ENCODE results near the gene SH3GL1.
A peak's percentile ranks its signal among the peaks of the same experiment; 100 is the strongest.

SH3GL1 gene

DNA sequence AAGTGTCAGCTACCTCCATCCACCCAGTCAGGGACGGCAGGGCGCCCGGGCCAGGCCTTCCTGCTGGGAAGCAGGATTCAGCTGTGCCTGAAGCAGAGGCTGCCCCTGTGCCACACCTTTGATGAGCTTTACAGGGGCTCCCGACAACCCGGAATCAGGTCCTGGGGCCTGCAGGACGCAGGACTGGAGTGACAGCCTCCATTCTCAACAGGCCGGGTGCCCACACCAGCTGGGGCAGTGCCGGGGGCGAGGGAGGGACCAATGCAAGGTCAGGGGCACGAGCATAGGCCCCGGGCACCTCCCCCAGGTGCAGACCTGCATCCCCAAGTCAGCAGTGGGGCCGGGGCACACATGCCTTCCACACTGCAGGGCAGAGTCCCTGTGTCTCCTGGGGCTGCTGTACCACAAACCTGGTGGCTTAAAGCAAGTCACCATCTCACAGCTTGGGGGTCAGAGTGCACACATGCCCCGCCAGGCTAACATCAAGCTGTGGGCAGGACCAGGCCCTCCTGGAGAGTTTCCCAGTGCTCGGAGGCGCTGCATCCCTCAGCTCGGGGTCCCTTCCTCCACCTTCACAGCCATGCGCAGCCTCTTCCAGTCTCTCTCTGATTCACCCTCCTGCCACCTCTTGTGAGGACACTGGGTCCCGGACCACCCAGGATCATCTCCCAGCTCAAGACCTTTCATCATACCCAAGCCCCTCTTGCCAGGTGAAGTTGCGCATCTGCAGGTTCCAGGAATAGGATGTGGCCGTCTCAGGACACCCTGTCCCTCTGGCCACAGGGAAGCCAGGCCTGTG lies 43.8 kb upstream of the SH3GL1 start:
- TF ChIP-seq TAF1 (IDR thresholded peaks at IDR 0.05; ENCODE audit: borderline replicate concordance, low read depth, low read length) (no peak), POLR2AphosphoS5 (IDR thresholded peaks at IDR 0.05; ENCODE audit: low read depth, low read length) (no peak), POLR2A (IDR thresholded peaks at IDR 0.05; ENCODE audit: low read depth, low read length) (no peak; the same call in none of the 2 replicates)
- FAIRE-seq (no peak), DNase-seq (ENCODE audit: insufficient read length) (no peak)

DNA sequence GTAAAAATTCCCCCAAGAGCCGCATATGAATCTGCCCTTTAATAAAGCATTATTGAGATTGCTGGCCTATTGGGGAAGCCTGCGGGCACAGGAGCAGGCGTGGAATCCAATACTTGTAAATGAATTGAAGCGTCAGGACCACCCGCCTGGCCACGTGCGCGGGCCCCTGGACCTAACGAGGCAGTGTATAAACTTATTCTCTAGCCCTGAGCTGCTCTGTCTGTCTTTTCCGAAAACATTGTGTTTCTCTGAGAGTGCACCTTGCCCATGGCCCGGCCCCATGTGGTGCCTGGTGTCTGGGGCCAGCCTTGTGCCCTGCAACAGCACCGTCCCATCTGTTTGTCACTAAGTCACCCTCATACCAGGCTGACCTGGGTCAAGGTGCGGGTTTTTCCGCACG lies 42.8 kb upstream of the SH3GL1 start:
- DNase-seq (ENCODE audit: insufficient read length) (no peak), FAIRE-seq (no peak)
- TF ChIP-seq POLR2A (IDR thresholded peaks at IDR 0.05; ENCODE audit: low read depth, low read length) = no peak; the same call in 1 of the 2 replicates
- 0 out of 2 replicates have a peak, but pooled peaks have one; percentile 22 for TF ChIP-seq POLR2AphosphoS5 (IDR thresholded peaks at IDR 0.05; ENCODE audit: low read depth, low read length)
- TF ChIP-seq TAF1 (IDR thresholded peaks at IDR 0.05; ENCODE audit: borderline replicate concordance, low read depth, low read length) = no peak

DNA sequence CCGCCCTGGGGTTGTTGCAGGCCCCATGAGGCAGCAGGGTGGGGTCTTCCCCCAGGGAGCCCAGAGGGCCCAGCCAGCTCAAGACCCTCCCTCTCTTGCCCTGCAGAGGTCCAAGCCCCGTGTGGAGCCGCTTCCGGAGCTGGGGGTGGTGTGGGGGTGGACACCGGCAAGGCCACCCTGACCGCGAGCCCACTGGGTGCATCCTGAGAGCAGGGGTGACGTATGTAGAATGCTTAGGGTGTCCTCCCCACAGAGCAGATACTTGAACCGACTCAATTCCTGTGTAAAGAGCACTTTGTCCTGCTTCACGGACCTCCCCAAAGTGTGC lies 42.4 kb upstream of the SH3GL1 start:
- no peak for FAIRE-seq
- TF ChIP-seq POLR2AphosphoS5 (IDR thresholded peaks at IDR 0.05; ENCODE audit: low read depth, low read length) (no peak), POLR2A (IDR thresholded peaks at IDR 0.05; ENCODE audit: low read depth, low read length) (no peak), TAF1 (IDR thresholded peaks at IDR 0.05; ENCODE audit: borderline replicate concordance, low read depth, low read length) (no peak)
- no peak for DNase-seq (ENCODE audit: insufficient read length)

DNA sequence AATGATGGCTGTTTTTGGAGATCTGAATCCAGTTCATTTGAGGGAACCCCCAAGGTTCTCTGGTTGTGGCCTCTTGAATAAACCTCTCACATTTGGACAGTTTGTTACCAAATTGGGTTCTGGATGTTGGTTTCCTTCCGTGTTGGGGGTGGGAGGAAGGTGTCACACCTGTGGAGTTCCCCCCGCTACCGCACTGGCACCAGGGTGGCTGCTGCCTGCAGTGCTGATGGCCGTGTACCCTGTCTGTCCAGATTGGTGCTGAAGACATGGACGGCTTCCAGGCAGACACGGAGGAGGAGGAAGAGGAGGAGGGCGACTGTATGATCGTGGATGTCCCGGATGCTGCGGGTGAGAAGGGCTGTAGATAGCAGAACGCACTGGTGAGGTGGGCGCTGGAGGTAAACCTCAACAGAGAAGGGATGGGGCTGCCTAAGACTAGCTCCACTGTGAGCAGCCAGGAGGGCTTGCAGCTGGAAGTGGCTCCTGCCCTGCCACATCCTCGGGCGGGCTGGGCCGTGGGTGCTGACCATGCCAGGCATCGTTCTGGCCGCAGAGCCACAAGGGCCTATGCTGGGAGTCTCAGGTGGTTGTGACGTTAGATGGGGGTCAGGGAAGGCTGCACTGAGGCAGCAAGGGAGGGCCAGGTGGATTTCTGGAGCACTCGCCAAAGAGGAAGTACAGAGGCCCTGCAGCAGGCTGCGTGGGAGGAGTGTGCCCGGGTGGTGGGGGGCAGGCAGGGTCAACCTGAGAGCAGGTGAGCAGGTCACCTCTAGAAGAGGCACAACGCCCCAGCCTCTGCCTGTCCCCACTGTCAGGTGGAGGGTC lies 41.9 kb upstream of the SH3GL1 start:
- DNase-seq (ENCODE audit: insufficient read length) (no peak), FAIRE-seq (peak; percentile 88)
- TF ChIP-seq POLR2A (IDR thresholded peaks at IDR 0.05; ENCODE audit: low read depth, low read length) = peak; percentile 22; the same call in 1 of the 2 replicates
- TF ChIP-seq TAF1 (IDR thresholded peaks at IDR 0.05; ENCODE audit: borderline replicate concordance, low read depth, low read length) = no peak

DNA sequence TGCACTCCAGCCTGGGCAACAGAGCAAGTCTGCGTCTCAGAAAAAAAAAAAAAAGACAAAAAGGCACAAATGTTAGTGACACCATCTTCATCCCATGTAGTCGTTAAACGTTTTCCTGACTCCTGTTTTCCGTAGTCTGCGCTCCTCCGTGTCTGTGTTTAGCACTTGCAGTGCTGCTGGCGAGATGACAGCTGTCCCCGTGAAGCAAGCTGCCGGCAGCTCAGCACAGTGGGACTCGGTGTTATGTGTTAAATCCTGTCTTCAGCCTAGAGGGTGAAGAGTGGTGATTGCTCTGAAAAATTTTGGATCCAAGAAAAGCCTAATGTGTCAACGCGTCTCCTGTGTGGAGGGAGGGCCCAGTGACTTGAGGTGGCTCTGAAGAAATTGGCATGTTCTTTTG lies 38.9 kb upstream of the SH3GL1 start:
- FAIRE-seq = no peak
- no peak for DNase-seq (ENCODE audit: insufficient read length)
- TF ChIP-seq POLR2AphosphoS5 (IDR thresholded peaks at IDR 0.05; ENCODE audit: low read depth, low read length) = no peak
- TF ChIP-seq TAF1 (IDR thresholded peaks at IDR 0.05; ENCODE audit: borderline replicate concordance, low read depth, low read length) = no peak
- no peak for TF ChIP-seq POLR2A (IDR thresholded peaks at IDR 0.05; ENCODE audit: low read depth, low read length)

DNA sequence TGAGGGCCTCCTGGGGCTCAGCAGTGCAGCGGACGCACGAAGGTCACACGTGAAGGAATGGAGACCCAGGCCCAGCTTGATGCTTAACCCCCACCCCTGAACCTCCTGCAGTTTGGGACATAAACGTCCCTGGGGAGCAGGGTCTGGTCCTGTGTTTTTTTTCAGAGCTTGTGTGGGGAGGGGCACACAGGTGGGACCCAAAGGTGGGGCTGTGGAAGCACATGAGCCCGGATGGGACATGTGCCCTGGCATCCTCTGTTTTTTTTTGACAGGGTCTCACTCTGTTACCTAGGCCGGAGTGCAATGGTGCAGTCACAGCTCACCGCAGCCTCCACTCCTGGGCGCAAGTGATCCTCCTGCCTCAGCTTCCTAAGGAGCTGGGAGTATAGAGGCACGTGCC lies 36.8 kb upstream of the SH3GL1 start:
- TF ChIP-seq POLR2AphosphoS5 (IDR thresholded peaks at IDR 0.05; ENCODE audit: low read depth, low read length) (0 out of 2 replicates have a peak, but pooled peaks have one; percentile 29), TAF1 (IDR thresholded peaks at IDR 0.05; ENCODE audit: borderline replicate concordance, low read depth, low read length) (no peak), POLR2A (IDR thresholded peaks at IDR 0.05; ENCODE audit: low read depth, low read length) (no peak)
- DNase-seq (ENCODE audit: insufficient read length) = no peak
- FAIRE-seq = no peak

DNA sequence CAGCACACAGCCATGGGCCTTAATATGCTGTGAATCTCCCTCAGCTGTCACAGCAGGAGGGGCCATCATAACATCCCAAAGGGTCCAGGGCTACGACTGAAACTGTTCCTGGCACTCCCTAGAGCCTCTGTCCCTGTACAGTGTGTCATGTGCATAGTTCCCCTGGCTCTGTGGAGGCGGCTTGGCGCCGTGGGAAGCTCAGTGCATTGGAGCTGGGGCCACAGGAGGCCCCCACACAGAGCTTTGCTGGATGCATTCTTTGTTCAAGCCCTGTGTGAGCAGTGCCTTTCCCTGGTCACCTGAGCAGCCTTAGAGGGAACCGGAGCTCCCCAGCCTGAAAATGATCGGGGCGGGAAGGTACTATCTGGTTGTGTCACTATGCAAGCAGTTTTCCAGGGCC lies 35.9 kb upstream of the SH3GL1 start:
- DNase-seq (ENCODE audit: insufficient read length) = no peak
- TF ChIP-seq POLR2A (IDR thresholded peaks at IDR 0.05; ENCODE audit: low read depth, low read length) = no peak
- no peak for TF ChIP-seq POLR2AphosphoS5 (IDR thresholded peaks at IDR 0.05; ENCODE audit: low read depth, low read length)
- TF ChIP-seq TAF1 (IDR thresholded peaks at IDR 0.05; ENCODE audit: borderline replicate concordance, low read depth, low read length) = no peak
- no peak for FAIRE-seq

DNA sequence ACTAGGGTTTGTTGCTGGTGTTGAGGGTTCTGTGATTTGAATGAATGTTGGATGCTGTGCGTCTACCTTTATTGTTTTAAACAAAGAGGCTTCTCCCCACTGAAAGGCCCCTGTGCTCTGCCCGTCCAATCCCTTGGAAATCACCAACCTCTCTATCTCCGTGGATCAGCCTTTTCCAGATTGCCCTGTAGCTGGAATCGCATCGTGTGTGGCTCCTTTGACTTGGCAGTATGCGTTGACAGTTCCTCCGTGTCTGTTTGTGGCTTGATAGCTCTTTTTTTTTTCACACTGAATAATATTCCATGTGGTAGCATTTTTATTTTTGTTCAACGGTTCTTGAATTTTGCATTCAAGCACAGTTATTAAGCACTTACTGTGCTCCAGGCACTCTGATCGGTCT lies 34.0 kb upstream of the SH3GL1 start:
- FAIRE-seq (no peak), DNase-seq (ENCODE audit: insufficient read length) (no peak)
- TF ChIP-seq POLR2AphosphoS5 (IDR thresholded peaks at IDR 0.05; ENCODE audit: low read depth, low read length) = no peak
- TF ChIP-seq POLR2A (IDR thresholded peaks at IDR 0.05; ENCODE audit: low read depth, low read length) = no peak
- TF ChIP-seq TAF1 (IDR thresholded peaks at IDR 0.05; ENCODE audit: borderline replicate concordance, low read depth, low read length) = no peak

DNA sequence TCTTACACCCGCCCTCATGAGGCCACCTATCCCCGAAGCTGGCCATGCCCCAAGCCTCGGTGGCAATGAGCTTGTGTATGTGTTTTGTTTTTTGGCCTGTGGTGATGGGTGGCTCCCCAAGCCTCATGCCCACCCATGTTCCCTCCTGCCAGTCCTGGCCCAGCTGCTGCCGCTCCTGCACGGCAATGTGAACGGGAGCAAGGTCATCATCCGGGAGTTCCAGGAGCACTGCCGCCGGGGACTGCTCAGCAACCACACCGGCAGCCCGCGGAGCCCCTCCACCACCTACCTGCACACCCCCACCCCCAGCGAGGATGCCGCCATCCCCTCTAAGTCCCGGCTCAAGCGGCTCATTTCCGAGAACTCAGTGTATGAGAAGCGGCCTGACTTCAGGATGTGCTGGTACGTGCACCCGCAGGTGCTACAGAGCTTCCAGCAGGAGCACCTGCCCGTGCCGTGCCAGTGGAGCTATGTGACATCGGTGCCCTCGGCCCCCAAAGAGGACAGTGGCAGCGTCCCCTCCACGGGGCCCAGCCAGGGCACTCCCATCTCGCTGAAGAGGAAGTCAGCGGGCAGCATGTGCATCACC lies 32.7 kb upstream of the SH3GL1 start:
- no peak for TF ChIP-seq TAF1 (IDR thresholded peaks at IDR 0.05; ENCODE audit: borderline replicate concordance, low read depth, low read length)
- no peak for TF ChIP-seq POLR2AphosphoS5 (IDR thresholded peaks at IDR 0.05; ENCODE audit: low read depth, low read length)
- TF ChIP-seq POLR2A (IDR thresholded peaks at IDR 0.05; ENCODE audit: low read depth, low read length) = no peak
- FAIRE-seq (no peak), DNase-seq (ENCODE audit: insufficient read length) (no peak)

DNA sequence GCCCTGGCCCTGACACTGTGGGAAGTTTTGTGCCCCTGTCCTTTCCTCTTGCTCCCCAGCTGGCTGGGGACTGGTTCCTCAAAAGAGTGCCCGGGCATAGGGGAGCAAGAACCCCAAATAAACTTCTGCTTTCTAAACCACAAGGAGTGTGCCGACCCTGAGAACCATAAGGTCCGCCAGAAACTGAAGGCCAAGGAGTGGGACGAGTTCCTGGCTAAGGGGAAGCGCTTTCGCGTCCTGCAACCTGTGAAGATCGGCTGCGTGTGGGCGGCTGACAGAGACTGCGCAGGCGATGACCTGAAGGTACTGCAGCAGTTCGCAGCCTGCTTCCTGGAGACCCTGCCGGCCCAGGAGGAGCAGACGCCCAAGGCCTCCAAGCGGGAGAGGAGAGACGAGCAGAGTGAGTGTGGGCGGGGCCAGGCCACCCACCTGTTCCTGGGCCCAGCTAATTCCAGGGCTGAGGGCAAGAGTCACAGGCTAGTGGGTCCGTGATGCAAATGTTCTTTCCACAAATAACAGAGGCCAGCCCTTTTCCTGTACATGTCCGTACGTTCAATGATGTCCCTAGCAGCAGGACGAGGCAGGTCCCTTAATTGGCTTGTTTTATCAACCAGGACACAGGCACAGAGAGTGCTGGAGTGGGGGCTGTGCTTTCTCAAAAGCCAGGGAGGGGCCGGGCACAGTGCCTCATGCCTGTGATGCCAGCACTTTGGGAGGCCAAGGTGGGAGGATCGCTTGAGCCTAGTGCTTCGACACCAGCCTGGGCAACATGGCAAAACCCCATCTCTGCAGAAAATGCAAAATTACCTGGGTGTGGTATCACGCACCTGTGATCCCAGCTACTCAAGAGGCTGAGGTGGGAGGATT lies 31.7 kb upstream of the SH3GL1 start:
- FAIRE-seq = peak; percentile 89

More for the DNA sequence above, 31.7 kb upstream of the SH3GL1 start:
- no peak for DNase-seq (ENCODE audit: insufficient read length)
- TF ChIP-seq TAF1 (IDR thresholded peaks at IDR 0.05; ENCODE audit: borderline replicate concordance, low read depth, low read length) (0 out of 2 replicates have a peak, but pooled peaks have one; percentile 21), POLR2AphosphoS5 (IDR thresholded peaks at IDR 0.05; ENCODE audit: low read depth, low read length) (peak; percentile 13; the same call in 1 of the 2 replicates), POLR2A (IDR thresholded peaks at IDR 0.05; ENCODE audit: low read depth, low read length) (peak; percentile 39; the same call in 1 of the 2 replicates)
